Large intestine (tissue), 3 donors: ENCODE results near the gene CASK. TPM values are rescaled to one million over a fixed set of nuclear protein-coding genes. Genes with fewer than 3 reads are reported as not detected.

Source experiments
- DNase-seq, 2 donors: peaks; one replicate each; pipeline versions ENCODE4 v3.0.0 to v3.0.0-alpha.2; 2013
- H3K27ac ChIP-seq: one replicate; pipeline ENCODE4 v1.5.1; 2013; ENCODE audit warnings: low read length
- H3K27me3 ChIP-seq: 2 replicates; pipeline ENCODE4 v1.6.1; 2013; ENCODE audit warnings: low read length; ENCODE audit not compliant: control insufficient read depth, insufficient read depth
- H3K36me3 ChIP-seq: 2 replicates; pipeline ENCODE4 v1.6.1; 2013; ENCODE audit warnings: low read length; ENCODE audit not compliant: control insufficient read depth, insufficient read depth
- H3K4me1 ChIP-seq: one replicate; pipeline ENCODE4 v1.6.1; 2013; ENCODE audit warnings: low read length; ENCODE audit not compliant: control insufficient read depth, insufficient read depth
- H3K4me3 ChIP-seq: one replicate; pipeline ENCODE4 v1.5.1; 2013; ENCODE audit warnings: low read length
- H3K9me3 ChIP-seq: one replicate; pipeline ENCODE4 v1.6.1; 2013; ENCODE audit warnings: mild to moderate bottlenecking, low read depth, low read length, moderate library complexity; ENCODE audit not compliant: control insufficient read depth
- WGBS: methylation state at CpG from one replicate; pipeline ENCODE4 v1.1.5; 2013; ENCODE audit warnings: low lambda C conversion rate; ENCODE audit not compliant: insufficient coverage; 5-methylcytosine and 5-hydroxymethylcytosine counted together
- polyA plus RNA-seq: library from polyadenylated mRNA; unstranded; fragments of 120-200 nt; gene quantifications from one replicate; pipeline ENCODE4 v1.2.1, GENCODE V29; 2013

Gene CASK
- polyA plus RNA-seq, 1 donor = 71.3 TPM

DNA sequence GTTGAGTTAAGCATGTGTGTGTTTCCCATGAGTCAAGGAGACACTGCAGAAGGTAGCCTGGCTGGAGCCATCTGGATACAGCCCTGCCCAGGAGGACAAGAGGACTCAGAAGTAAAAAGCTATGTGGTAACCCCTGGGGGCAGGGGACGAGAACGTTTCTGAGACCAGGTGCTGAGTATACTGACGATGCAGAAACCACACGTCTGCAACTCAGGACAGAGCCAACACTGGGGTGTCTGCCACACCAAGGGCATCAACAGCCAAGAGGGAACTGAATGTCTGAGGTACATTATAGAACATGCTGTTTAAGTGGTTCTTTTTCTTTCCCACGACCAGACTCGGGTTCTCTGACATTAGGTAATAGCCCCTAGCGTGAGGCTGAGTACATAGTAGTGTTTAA is 328.7 kb downstream of the CASK start:
- H3K9me3 ChIP-seq = no peaks in the 10 kb centered on the region
- no peak overlapping the region for H3K4me3 ChIP-seq
- WGBS = no CpG with 5 or more reads among the region's 7 CpGs
- H3K27me3 ChIP-seq = no peaks in the 10 kb centered on the region
- H3K4me1 ChIP-seq = no peaks in the 10 kb centered on the region
- no peak for DNase-seq
- H3K27ac ChIP-seq = no peak overlapping the region
- no peaks in the 10 kb centered on the region for H3K36me3 ChIP-seq

DNA sequence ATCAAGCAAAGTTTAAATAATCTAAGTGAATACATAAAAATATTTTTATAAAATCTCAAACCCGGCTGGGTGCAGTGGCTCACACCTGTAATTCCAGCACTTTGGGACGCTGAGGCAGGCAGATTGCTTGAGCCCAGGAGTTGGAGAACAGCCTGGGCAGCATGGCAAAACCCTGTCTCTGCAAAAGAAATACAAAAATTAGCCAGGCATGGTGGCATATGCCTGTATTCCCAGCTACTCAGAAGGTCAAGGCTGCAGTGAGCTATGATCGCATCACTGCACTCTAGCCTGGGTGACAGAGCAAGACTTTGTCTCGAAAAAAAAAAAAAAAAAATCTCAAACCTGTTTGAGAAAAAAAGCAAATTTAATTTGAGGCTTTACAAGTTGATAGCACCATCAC is 331.4 kb downstream of the CASK start:
- no peak for DNase-seq
- Histone ChIP-seq H3K27ac (no peak overlapping the region), H3K9me3 (no peaks in the 10 kb centered on the region), H3K27me3 (no peaks in the 10 kb centered on the region), H3K4me3 (no peak overlapping the region), H3K4me1 (no peaks in the 10 kb centered on the region), H3K36me3 (peaks cover 2% of the 10 kb centered on the region)
- no CpG with 5 or more reads among the region's 4 CpGs for WGBS

DNA sequence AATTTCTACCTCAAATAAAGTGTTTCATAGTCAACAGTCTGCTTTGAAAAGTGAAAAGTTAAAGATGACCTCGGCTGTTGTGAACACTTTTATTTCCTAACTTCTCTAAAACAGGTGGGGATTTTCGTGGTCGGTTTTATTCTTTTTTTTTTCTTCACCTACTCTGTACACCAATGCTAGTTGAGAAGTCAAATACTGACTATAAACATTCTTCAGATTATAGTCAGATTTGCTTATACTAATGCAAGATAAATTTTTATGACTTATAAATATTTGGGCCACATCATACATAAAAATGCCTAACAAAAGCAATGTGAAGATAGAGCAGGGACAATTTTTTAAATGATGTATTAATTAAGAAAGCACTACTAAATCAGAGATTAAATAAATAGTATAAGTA is 332.7 kb downstream of the CASK start:
- no peak for DNase-seq
- no peaks in the 10 kb centered on the region for H3K27me3 ChIP-seq
- 63% methylated on average over 2 of the region's 3 CpGs for WGBS
- no peaks in the 10 kb centered on the region for H3K4me1 ChIP-seq
- peaks cover 2% of the 10 kb centered on the region for H3K36me3 ChIP-seq
- H3K4me3 ChIP-seq = no peak overlapping the region
- H3K9me3 ChIP-seq = no peaks in the 10 kb centered on the region
- H3K27ac ChIP-seq = no peak overlapping the region

DNA sequence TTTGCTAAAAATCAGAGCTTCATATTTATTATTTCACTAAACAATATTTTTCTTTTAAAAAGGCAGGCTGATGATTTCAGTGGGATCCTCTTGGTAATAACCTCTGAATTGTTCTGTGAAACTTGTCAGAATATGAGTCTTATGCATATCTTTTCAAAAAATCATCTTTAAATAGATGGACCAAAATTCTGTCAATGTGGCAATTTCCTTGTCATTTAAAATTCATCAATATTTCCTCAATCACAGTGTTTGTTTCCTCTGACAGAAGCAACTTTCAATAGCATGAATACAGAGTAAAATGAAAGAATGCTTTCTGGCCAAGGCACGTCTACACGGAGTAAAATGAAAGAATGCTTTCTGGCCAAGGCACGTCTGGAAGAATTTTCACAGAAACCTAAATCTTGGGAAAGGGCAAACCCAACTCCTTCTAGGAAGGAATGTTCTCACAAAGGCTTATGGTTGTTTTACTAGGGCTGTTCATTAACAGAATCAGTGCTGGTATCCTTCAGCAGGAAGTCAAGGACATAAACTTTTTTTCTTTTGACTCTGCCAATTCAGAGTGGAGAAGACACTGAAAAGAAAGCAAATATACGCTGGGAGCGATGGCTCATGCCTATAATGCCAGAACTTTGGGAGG is 333.6 kb downstream of the CASK start:
- WGBS = no CpG with 5 or more reads among the region's 5 CpGs
- no peaks in the 10 kb centered on the region for H3K4me1 ChIP-seq
- peak; percentile 3 to 38 for DNase-seq
- H3K9me3 ChIP-seq = no peaks in the 10 kb centered on the region
- no peaks in the 10 kb centered on the region for H3K27me3 ChIP-seq
- peaks cover 2% of the 10 kb centered on the region for H3K36me3 ChIP-seq
- peak overlapping the region; percentile 35 for H3K27ac ChIP-seq
- H3K4me3 ChIP-seq = no peak overlapping the region

DNA sequence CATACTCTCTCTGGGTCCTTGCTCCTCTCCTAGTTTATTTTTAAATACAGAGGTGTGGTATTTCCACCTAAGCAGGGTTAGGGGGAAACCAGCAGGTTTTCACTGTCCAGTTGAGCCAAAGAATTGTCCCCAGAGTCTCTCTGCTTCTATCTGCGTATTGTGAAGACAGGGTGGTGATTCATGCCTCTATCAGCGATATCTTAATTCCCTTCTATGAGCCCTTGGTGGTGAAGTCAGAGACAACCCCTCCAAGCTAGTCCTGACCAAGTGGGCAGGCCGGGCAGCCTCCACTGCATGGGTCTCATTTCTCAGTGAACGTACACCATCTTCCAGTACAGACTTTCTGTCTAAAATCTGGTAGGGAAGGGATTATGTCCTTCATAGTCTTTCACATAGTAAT is 335.1 kb downstream of the CASK start:
- no peak overlapping the region for H3K27ac ChIP-seq
- no peak overlapping the region for H3K4me3 ChIP-seq
- H3K9me3 ChIP-seq = no peaks in the 10 kb centered on the region
- DNase-seq = no peak
- no CpG with 5 or more reads among the region's 4 CpGs for WGBS
- H3K4me1 ChIP-seq = no peaks in the 10 kb centered on the region
- no peaks in the 10 kb centered on the region for H3K27me3 ChIP-seq
- H3K36me3 ChIP-seq = peaks cover 4% of the 10 kb centered on the region

DNA sequence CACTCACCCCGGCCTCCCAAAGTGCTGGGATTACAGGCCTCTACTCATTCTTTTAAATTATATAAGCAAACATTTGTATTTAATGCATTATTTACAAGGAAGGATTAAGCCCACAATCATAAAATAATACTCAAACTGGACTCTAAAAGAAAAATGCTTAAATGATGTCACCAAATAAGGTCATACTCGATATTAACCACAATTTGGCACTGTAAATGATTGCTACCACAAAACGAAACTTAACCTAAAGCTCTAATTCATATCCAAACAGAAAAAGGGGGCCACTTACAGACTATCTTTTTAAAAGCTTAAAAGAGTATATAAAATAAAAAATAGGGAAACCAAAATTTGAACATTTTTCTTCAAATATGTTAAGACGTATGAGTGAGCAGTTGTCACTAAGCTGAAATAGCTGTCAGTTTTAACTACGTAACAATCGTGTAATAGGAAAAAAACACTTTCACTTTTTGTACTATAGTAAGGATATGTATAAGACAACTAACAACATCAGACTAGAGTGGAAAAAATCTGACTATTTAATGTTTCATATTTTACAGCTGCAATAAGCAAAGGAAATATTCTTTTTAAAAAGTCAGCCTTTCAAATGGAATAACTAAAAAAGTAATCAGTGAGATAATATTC is 342.8 kb downstream of the CASK start:
- WGBS = no CpG with 5 or more reads among the region's 6 CpGs

GRCh38 chrX:41563876-41564275 is 359.5 kb downstream of the CASK start:
- Histone ChIP-seq H3K4me1 (no peaks in the 10 kb centered on the region), H3K27me3 (no peaks in the 10 kb centered on the region), H3K4me3 (no peak overlapping the region), H3K27ac (no peak overlapping the region), H3K36me3 (peaks cover 10% of the 10 kb centered on the region), H3K9me3 (no peaks in the 10 kb centered on the region)
- no CpG with 5 or more reads among the region's 3 CpGs for WGBS
- no peak for DNase-seq

More for the DNA sequence above, 342.8 kb downstream of the CASK start:
- Histone ChIP-seq H3K27me3 (no peaks in the 10 kb centered on the region), H3K9me3 (no peaks in the 10 kb centered on the region), H3K27ac (no peak overlapping the region), H3K4me3 (no peak overlapping the region), H3K4me1 (no peaks in the 10 kb centered on the region), H3K36me3 (peaks cover 13% of the 10 kb centered on the region)
- DNase-seq = no peak

DNA sequence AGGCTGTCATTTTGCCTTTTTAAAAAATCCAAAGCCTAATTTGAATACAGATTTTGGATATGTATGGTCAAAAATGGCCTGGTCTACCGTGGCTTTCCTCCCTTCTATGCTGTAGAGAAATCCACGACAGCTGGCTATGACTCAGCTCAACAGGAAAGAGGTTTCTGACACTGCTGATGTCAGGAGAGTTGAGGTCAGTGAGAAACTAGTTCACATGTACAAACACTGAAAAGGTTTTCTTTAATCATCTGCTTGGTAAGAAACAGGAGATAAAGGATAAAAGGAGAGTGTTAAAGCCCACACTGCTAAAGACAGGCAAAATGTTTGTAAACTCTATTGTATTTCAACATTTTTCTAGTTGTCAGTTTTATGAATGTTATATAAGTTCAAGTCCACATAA is 362.3 kb downstream of the CASK start:
- H3K4me1 ChIP-seq = no peaks in the 10 kb centered on the region
- DNase-seq = peak; percentile 9 to 21
- H3K9me3 ChIP-seq = no peaks in the 10 kb centered on the region
- no CpG with 5 or more reads among the region's 2 CpGs for whole genome bisulfite sequencing
- H3K4me3 ChIP-seq = no peak overlapping the region
- no peaks in the 10 kb centered on the region for H3K27me3 ChIP-seq
- peak overlapping the region; percentile 44 for H3K27ac ChIP-seq
- H3K36me3 ChIP-seq = peaks cover 8% of the 10 kb centered on the region

- no CpG with 5 or more reads among the region's 7 CpGs for WGBS
- H3K27me3 ChIP-seq = no peaks in the 10 kb centered on the region
- peak in 1 of 2 donors; percentile 6 for DNase-seq
- no peaks in the 10 kb centered on the region for H3K4me1 ChIP-seq
- no peak overlapping the region for H3K27ac ChIP-seq
- H3K9me3 ChIP-seq = no peaks in the 10 kb centered on the region
- H3K36me3 ChIP-seq = peaks cover 8% of the 10 kb centered on the region
- no peak overlapping the region for H3K4me3 ChIP-seq
These were observed 363.9 kb downstream of the CASK start for GRCh38 chrX:41559235-41560052.

DNA sequence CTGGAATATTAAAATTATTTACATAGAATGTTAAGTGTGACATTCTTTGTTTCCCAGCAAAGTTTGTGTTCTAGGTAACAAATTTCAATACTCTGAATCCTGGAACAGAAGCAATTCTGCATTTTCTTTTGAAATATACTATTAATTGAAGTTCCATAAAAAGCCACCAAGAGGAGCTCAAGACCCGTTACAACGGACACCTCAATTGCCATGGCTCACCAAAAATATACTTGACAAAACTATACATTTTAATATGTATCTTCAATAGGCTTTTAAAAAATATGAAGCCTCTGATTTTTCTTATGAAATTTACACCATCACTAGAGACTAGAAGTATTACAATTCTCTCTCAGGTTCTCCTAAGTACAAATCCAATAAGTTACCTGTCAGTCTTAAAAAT is 364.8 kb downstream of the CASK start:
- Histone ChIP-seq H3K9me3 (no peaks in the 10 kb centered on the region), H3K36me3 (peaks cover 9% of the 10 kb centered on the region), H3K27ac (no peak overlapping the region), H3K4me3 (no peak overlapping the region), H3K4me1 (no peaks in the 10 kb centered on the region), H3K27me3 (no peaks in the 10 kb centered on the region)
- no peak for DNase-seq
- WGBS = no CpG with 5 or more reads among the region's 2 CpGs
